Type B pancreatic cell (in vitro differentiated cells): Measurements from ENCODE around the gene NOS1AP. TPM values are rescaled to one million over a fixed set of nuclear protein-coding genes. Genes with fewer than 3 reads are reported as not detected.
A peak's percentile ranks its signal among the peaks of the same experiment; 100 is the strongest.

Experiments used
- DNase-seq: peaks from one replicate; pipeline ENCODE4 v3.0.0; 2021; ENCODE audit warnings: mixed read lengths; ENCODE audit not compliant: unreplicated experiment; ENCODE audit errors: extremely low spot score
- H3K27ac Mint-ChIP-seq: 2 replicates; pipeline ENCODE4 v1.8.0; 2021; ENCODE audit warnings: mild to moderate bottlenecking, mixed read lengths
- H3K27me3 Mint-ChIP-seq: 2 replicates; pipeline ENCODE4 v1.8.0; 2021; ENCODE audit warnings: mixed read lengths
- H3K36me3 Mint-ChIP-seq: 2 replicates; pipeline ENCODE4 v1.8.0; 2021; ENCODE audit warnings: mixed read lengths
- H3K4me1 Mint-ChIP-seq: one replicate; pipeline ENCODE4 v1.8.0; 2021; ENCODE audit warnings: mixed read lengths; ENCODE audit not compliant: unreplicated experiment
- H3K4me3 Mint-ChIP-seq: 2 replicates; pipeline ENCODE4 v1.8.0; 2021; ENCODE audit warnings: mild to moderate bottlenecking, mixed read lengths
- H3K9me3 Mint-ChIP-seq: 2 replicates; pipeline ENCODE4 v1.8.0; 2021; ENCODE audit warnings: mixed read lengths
- total RNA-seq: library from RNA; stranded (reverse); gene quantifications from 2 replicates; pipeline ENCODE4 v1.2.1, GENCODE V29; 2021; ENCODE audit warnings: low replicate concordance
- TF ChIP-seq, protein P1 (sequence below): fragments of 200-600 bp; sonication (generic); conservative IDR thresholded peaks from 2 replicates; pipeline ENCODE4 v1.5.0; 2021; ENCODE audit warnings: antibody characterized with exemption, mild to moderate bottlenecking

Gene NOS1AP
- total RNA-seq, 1 donor from 2014 or later = 10.4 TPM

DNA sequence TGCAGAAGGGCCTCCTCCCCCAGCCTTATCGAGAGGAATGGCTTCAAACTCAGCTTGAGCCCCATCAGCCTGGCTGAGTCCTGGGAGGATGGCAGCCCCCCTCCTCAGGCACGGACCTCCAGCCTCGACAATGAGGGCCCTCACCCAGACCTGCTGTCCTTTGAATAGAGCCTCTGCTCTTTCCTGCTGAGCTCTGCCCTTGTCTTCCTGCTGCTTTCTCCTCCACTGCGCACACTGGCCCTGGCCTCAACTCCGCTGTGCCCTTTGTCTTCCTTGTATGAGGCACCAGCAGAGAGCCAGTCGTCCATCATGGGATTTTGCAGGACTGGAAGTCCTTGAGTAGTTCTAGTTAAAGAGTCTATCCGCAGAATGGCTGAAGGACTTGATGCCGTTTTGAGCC, 314.0 kb downstream of the NOS1AP start:
- Mint-ChIP-seq H3K36me3 (peaks cover 15% of the 10 kb centered on the region), H3K27me3 (no peaks in the 10 kb centered on the region), H3K27ac (peak overlapping the region; percentile 78), H3K4me1 (peaks cover 23% of the 10 kb centered on the region), H3K9me3 (peaks cover 5% of the 10 kb centered on the region), H3K4me3 (no peak overlapping the region)
- DNase-seq = peak; percentile 40
- TF ChIP-seq, protein P1, sequence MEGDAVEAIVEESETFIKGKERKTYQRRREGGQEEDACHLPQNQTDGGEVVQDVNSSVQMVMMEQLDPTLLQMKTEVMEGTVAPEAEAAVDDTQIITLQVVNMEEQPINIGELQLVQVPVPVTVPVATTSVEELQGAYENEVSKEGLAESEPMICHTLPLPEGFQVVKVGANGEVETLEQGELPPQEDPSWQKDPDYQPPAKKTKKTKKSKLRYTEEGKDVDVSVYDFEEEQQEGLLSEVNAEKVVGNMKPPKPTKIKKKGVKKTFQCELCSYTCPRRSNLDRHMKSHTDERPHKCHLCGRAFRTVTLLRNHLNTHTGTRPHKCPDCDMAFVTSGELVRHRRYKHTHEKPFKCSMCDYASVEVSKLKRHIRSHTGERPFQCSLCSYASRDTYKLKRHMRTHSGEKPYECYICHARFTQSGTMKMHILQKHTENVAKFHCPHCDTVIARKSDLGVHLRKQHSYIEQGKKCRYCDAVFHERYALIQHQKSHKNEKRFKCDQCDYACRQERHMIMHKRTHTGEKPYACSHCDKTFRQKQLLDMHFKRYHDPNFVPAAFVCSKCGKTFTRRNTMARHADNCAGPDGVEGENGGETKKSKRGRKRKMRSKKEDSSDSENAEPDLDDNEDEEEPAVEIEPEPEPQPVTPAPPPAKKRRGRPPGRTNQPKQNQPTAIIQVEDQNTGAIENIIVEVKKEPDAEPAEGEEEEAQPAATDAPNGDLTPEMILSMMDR = no peak

DNA sequence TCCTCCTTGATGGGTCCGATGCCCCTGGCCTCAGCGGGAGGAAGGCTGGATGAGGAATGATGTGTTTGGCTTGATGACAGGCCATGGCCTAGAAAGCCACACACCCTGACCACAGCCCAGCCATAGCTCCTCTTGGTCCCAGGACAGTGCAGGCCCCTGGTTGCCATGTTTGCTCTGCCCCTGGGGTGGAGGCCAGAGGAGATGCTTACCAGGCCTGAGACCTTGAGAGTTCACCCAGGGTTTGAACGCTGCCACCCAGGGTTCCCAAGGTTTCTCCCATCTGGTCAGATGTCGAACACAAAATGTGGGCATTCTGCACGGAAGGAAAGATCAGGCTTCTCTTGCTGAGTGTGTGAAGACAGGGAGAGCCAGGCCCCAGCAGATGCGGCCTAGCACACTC, 314.6 kb downstream of the NOS1AP start:
- Mint-ChIP-seq H3K4me1 (peaks cover 29% of the 10 kb centered on the region), H3K36me3 (peaks cover 15% of the 10 kb centered on the region), H3K4me3 (no peak overlapping the region), H3K9me3 (peaks cover 5% of the 10 kb centered on the region), H3K27ac (peak overlapping the region; percentile 78), H3K27me3 (no peaks in the 10 kb centered on the region)
- DNase-seq = peak; percentile 37
- TF ChIP-seq, protein P1 = no peak

DNA sequence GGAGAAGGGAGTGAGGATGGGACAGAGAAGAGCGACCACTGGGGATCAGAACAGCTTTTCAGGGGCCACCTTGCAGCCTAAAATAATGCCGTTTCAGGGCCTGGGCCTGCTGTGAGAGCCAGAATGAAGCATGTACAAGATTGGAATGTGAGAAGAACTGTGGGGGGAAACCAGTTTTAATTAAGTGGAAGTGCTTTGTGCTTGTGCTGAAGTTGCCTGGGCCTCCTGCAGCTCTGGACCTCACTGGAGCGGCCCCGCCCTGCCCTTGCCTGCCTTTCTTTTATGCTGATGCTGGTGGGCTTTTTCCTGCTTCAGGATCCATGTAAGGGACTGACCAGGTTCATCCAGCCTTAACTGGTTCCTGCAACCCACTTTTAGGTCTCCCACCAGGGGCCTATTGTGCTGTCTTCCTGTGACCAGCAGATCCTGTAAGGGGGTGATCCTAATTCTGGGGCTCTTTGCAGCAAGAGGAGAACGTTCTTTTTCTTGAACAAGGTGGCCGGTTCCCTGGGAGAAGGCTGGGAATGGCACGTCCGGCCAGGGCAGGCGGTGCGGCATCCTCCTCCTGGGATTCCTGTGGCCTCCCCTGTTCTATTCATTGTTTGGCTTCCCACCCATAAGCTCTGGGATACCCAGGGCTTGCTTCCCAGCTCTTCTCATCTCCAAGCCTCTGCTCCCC, 315.2 kb downstream of the NOS1AP start:
- H3K4me3 Mint-ChIP-seq = no peak overlapping the region
- TF ChIP-seq, protein P1 = no peak
- peaks cover 35% of the 10 kb centered on the region for H3K4me1 Mint-ChIP-seq
- H3K9me3 Mint-ChIP-seq = peaks cover 5% of the 10 kb centered on the region
- no peaks in the 10 kb centered on the region for H3K27me3 Mint-ChIP-seq
- peaks cover 15% of the 10 kb centered on the region for H3K36me3 Mint-ChIP-seq
- H3K27ac Mint-ChIP-seq = peak overlapping the region; percentile 83
- DNase-seq = peak; percentile 52

DNA sequence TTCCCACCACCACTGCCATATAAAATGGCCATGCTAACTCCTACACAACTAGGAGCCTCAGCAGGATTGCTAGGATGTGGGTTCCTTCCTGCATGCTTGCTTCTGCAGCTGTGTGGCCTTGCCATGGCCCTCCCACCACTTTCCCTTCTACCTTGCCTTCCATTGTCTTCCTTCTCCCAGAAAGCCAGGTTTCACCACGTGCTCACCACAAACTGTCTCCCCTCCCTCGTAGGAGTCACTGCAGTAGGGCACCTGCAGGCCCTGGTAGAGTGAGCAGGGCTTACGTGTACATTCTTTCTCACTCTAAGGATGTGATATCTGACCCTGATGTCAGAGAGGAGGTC, 315.8 kb downstream of the NOS1AP start:
- peaks cover under 1% of the 10 kb centered on the region for H3K27me3 Mint-ChIP-seq
- peak overlapping the region; percentile 83 for H3K27ac Mint-ChIP-seq
- H3K4me1 Mint-ChIP-seq = peaks cover 35% of the 10 kb centered on the region

DNA sequence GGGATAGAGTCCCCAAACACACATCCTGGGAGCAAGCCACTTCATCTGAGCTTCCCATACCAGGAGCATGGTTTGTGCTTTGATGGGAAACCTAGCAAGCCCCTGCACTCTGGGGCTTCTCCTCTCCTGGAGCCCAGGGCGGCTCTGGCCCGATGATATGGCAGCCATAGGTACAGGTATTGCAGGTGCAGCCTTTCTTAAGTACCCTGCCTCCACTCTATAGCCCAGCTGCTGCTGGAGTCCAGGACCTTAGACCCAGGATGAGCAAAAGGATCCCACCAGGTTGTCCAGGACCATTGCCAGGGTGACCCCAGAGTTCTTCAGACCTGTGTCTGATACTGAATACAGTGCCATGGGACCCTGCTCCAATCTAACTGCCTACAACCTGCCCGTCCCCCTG, 316.2 kb downstream of the NOS1AP start:
- TF ChIP-seq, protein P1 = no peak
- H3K9me3 Mint-ChIP-seq = peaks cover 5% of the 10 kb centered on the region
- H3K36me3 Mint-ChIP-seq = peaks cover 15% of the 10 kb centered on the region
- H3K27me3 Mint-ChIP-seq = peaks cover 3% of the 10 kb centered on the region
- H3K4me3 Mint-ChIP-seq = no peak overlapping the region
- peaks cover 35% of the 10 kb centered on the region for H3K4me1 Mint-ChIP-seq
- peak; percentile 39 for DNase-seq
- peak overlapping the region; percentile 83 for H3K27ac Mint-ChIP-seq

More for the DNA sequence above, 315.8 kb downstream of the NOS1AP start:
- TF ChIP-seq, protein P1 = no peak
- Mint-ChIP-seq H3K9me3 (peaks cover 5% of the 10 kb centered on the region), H3K36me3 (peaks cover 15% of the 10 kb centered on the region), H3K4me3 (no peak overlapping the region)
- DNase-seq = peak; percentile 49
